Transverse colon (tissue), 4 donors: ENCODE data around the gene SRRM5. TPM values are rescaled to one million over a fixed set of nuclear protein-coding genes. Genes with fewer than 3 reads are reported as not detected.

ENCODE experiments used
- DNase-seq: peaks from one replicate; pipeline ENCODE4 v3.0.0-alpha.2; 2019
- H3K27ac ChIP-seq, 4 donors: fragments of 200-600 bp; sonication (generic); 2 replicates each; pipeline ENCODE4 v1.5.1; 2016 to 2018; ENCODE audit warnings: inconsistent platforms in 4 of 4
- H3K27me3 ChIP-seq: fragments of 200-600 bp; sonication (generic); 2 replicates; pipeline ENCODE4 v1.5.1; 2017; ENCODE audit warnings: inconsistent platforms
- H3K36me3 ChIP-seq, 4 donors: fragments of 200-600 bp; sonication (generic); 2 replicates each; pipeline ENCODE4 v1.5.1; 2017 to 2019; ENCODE audit warnings: inconsistent platforms in 4 of 4
- H3K4me1 ChIP-seq, 4 donors: fragments of 200-600 bp; sonication (generic); 2 replicates each; pipeline ENCODE4 v1.5.1; 2017 to 2020; ENCODE audit warnings: inconsistent platforms in 4 of 4
- H3K4me3 ChIP-seq, 4 donors: fragments of 200-600 bp; sonication (generic); 1 replicate in 1 of 4; 2 replicates in 3 of 4; pipeline versions ENCODE4 v1.5.1 to v1.6.1; 2017 to 2019; ENCODE audit warnings: inconsistent platforms in 4 of 4
- H3K9me3 ChIP-seq, 2 donors: fragments of 200-600 bp; sonication (generic); 2 replicates each; pipeline ENCODE4 v1.5.1; 2017 to 2019; ENCODE audit warnings: inconsistent platforms in 2 of 2
- CTCF ChIP-seq, 5 experiments: fragments of 200-600 bp in 3 of 5; fragments of 450-650 bp in 2 of 5; sonication (generic) in 3 of 5; IDR thresholded peaks; 1 replicate in 2 of 5; 2 replicates in 3 of 5; pipeline ENCODE4 v1.5.1; 2016 to 2017; ENCODE audit warnings: antibody characterized with exemption in 5 of 5, inconsistent platforms in 3 of 5, mild to moderate bottlenecking in 2 of 5, moderate library complexity in 1 of 5
- EP300 ChIP-seq: sonication (generic); formaldehyde crosslinking; IDR thresholded peaks from one replicate; pipeline ENCODE4 v1.6.1; 2017; ENCODE audit warnings: antibody characterized with exemption, low read depth
- POLR2A ChIP-seq: fragments of 450-650 bp; IDR thresholded peaks from one replicate; pipeline ENCODE4 v1.6.1; 2016; ENCODE audit warnings: antibody characterized with exemption, mild to moderate bottlenecking, moderate library complexity
- POLR2AphosphoS5 ChIP-seq, 3 donors: sonication (generic); formaldehyde crosslinking; IDR thresholded peaks; one replicate each; pipeline ENCODE4 v1.6.1; 2016; ENCODE audit warnings: antibody characterized with exemption in 3 of 3
- WGBS, 2 donors: methylation state at CpG; one replicate each; pipeline ENCODE4 v1.1.5; 2018; ENCODE audit warnings: low coverage in 1 of 2; 5-methylcytosine and 5-hydroxymethylcytosine counted together
- in situ Hi-C, 4 donors: fragments of 200-750 bp; cut with MboI; loops; one replicate each; pipeline versions ENCODE4 v1.15.0 to v1.15.1; 2017; ENCODE audit warnings: low sequenced_read_pairs in 3 of 4, low pct_ligation_motif_present in 1 of 4, low pct_unique_long_range_greater_than_20kb in 1 of 4
- intact Hi-C: fragments of 100-400 bp; cut with DNase I; formaldehyde crosslinking; loops from one replicate; pipeline ENCODE4 v1.15.1; 2023; ENCODE audit warnings: low total_unique reads
- total RNA-seq, 4 donors: library from RNA; depleted of rRNA; stranded (reverse); fragments of >200 nt; gene quantifications; one replicate each; pipeline ENCODE4 v1.1.0, GENCODE V29; 2016

The SRRM5 gene
- total RNA-seq, 4 donors from 2014 or later = 0.14 to 2.2 (median 0.64) TPM; not detected in 1

GRCh38 chr19:43596842-43597461, 14.9 kb upstream of the SRRM5 start:
- H3K9me3 ChIP-seq = no peaks in the 10 kb centered on the region
- no peaks in the 10 kb centered on the region for H3K27me3 ChIP-seq
- H3K27ac ChIP-seq = peak overlapping the region; percentile 86 to 98 (median 96)
- intact Hi-C loops (loop anchor here (10.0 kb wide), 1 partner anchor 62 kb away; the partner anchor contains the start of gene ZNF575), in situ Hi-C loops (no loop called here)
- TF ChIP-seq POLR2A = no peak
- no peak for TF ChIP-seq POLR2AphosphoS5 (IDR thresholded peaks at IDR 0.05)
- no peak for TF ChIP-seq CTCF (IDR thresholded peaks at IDR 0.05)
- TF ChIP-seq EP300 = no peak
- WGBS, 2 donors = 24% methylated on average over 7 of the region's 7 CpGs; no CpG with 5 or more reads in 1 of the 2 donors
- H3K4me3 ChIP-seq = peak overlapping the region; percentile 50 to 88 (median 66)
- DNase-seq = no peak
- H3K36me3 ChIP-seq = peaks cover 0 to 18% (median 9%) of the 10 kb centered on the region in 4 donors
- H3K4me1 ChIP-seq = peaks cover 25 to 40% (median 31%) of the 10 kb centered on the region in 4 donors

- DNase-seq = no peak
- no peaks in the 10 kb centered on the region for H3K9me3 ChIP-seq
- H3K36me3 ChIP-seq = peaks cover 0 to 9% (median 5%) of the 10 kb centered on the region in 4 donors
- peaks cover 25 to 40% (median 31%) of the 10 kb centered on the region in 4 donors for H3K4me1 ChIP-seq
- TF ChIP-seq CTCF (IDR thresholded peaks at IDR 0.05) = no peak
- no peak for TF ChIP-seq POLR2A
- no peak for TF ChIP-seq EP300
- no peak for TF ChIP-seq POLR2AphosphoS5 (IDR thresholded peaks at IDR 0.05)
- 40 to 43% methylated on average over 4 to 5 of the region's 5 CpGs for WGBS, 2 donors
- intact Hi-C loops (loop anchor here (10.0 kb wide), 1 partner anchor 63 kb away; the partner anchor contains the start of gene ZNF575), in situ Hi-C loops (no loop called here)
- H3K4me3 ChIP-seq = peak overlapping the region in 1 of 4 donors; percentile 88
- peak overlapping the region in 2 of 4 donors; percentile 86 to 97 for H3K27ac ChIP-seq
- H3K27me3 ChIP-seq = no peaks in the 10 kb centered on the region
These were observed 14.0 kb upstream of the SRRM5 start for GRCh38 chr19:43597876-43598275.

GRCh38 chr19:43598445-43599240, 13.2 kb upstream of the SRRM5 start:
- no peak overlapping the region for H3K4me3 ChIP-seq
- intact Hi-C loops (loop anchor here (10.0 kb wide), 1 partner anchor 64 kb away; the partner anchor contains the start of gene ZNF575), in situ Hi-C loops (no loop called here)
- H3K27ac ChIP-seq = no peak overlapping the region
- peaks cover 25 to 34% (median 29%) of the 10 kb centered on the region in 4 donors for H3K4me1 ChIP-seq
- H3K9me3 ChIP-seq = no peaks in the 10 kb centered on the region
- no peaks in the 10 kb centered on the region for H3K27me3 ChIP-seq
- DNase-seq = no peak
- H3K36me3 ChIP-seq = peaks cover 0 to 6% (median 3%) of the 10 kb centered on the region in 4 donors
- no peak for TF ChIP-seq CTCF (IDR thresholded peaks at IDR 0.05)
- TF ChIP-seq EP300 = no peak
- no peak for TF ChIP-seq POLR2A
- TF ChIP-seq POLR2AphosphoS5 (IDR thresholded peaks at IDR 0.05) = no peak
- WGBS, 2 donors = 92 to 100% methylated on average over 4 to 19 of the region's 19 CpGs
